Measurements from ENCODE around the gene IQCF5.
"Not testable (repeated sequence)": the region's sequence is repeated elsewhere in the genome, so short reads cannot be mapped to it uniquely, and the experiment has no call there.

Gene IQCF5

GRCh38 chr3:51875501-51875900 is at the start of gene IQCF5:
TSS of gene IQCF5 (minus strand) at chr3:51875601. CDS start at chr3:51875531, 70 bp downstream.
- H3K4me3 ChIP-seq (ENCODE audit: control insufficient read depth, low read depth, low read length): no peak within 1 kb of the TSS
- no peak for DNase-seq (ENCODE audit: low read depth)
- TF ChIP-seq, protein P1, sequence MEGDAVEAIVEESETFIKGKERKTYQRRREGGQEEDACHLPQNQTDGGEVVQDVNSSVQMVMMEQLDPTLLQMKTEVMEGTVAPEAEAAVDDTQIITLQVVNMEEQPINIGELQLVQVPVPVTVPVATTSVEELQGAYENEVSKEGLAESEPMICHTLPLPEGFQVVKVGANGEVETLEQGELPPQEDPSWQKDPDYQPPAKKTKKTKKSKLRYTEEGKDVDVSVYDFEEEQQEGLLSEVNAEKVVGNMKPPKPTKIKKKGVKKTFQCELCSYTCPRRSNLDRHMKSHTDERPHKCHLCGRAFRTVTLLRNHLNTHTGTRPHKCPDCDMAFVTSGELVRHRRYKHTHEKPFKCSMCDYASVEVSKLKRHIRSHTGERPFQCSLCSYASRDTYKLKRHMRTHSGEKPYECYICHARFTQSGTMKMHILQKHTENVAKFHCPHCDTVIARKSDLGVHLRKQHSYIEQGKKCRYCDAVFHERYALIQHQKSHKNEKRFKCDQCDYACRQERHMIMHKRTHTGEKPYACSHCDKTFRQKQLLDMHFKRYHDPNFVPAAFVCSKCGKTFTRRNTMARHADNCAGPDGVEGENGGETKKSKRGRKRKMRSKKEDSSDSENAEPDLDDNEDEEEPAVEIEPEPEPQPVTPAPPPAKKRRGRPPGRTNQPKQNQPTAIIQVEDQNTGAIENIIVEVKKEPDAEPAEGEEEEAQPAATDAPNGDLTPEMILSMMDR (conservative IDR thresholded peaks at IDR 0.05; ENCODE audit: control insufficient read depth, insufficient read depth, low read depth, low read length): no peak

DNA sequence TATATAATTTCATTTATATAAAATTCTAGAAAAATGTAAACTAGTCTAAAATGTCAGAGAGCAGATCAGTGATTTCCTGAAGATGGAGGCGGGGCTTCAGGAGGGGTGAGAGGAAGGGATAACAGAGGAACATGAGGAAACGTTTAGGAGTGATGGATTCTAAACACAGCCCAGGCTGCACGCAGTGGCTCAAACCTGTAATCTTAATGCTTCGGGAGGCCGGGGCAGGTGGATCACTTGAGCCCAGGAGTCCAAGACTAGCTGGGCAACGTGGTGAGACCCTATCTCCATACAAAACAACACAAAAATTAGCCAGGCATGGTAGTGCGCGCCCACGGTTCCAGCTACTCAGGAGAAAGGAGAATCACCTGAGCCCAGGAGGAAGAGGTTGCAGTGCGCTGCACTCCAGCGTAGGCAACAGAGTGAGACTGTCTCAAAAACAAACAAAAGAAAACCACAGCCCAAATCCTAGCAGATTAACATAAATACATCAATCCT is 45.7 kb upstream of the IQCF5 start:
- TF ChIP-seq, protein P1 (conservative IDR thresholded peaks at IDR 0.05; ENCODE audit: control insufficient read depth, insufficient read depth, low read depth, low read length): no peak
- no peak for DNase-seq (ENCODE audit: low read depth)
- no peak overlapping the region for H3K4me3 ChIP-seq (ENCODE audit: control insufficient read depth, low read depth, low read length)

DNA sequence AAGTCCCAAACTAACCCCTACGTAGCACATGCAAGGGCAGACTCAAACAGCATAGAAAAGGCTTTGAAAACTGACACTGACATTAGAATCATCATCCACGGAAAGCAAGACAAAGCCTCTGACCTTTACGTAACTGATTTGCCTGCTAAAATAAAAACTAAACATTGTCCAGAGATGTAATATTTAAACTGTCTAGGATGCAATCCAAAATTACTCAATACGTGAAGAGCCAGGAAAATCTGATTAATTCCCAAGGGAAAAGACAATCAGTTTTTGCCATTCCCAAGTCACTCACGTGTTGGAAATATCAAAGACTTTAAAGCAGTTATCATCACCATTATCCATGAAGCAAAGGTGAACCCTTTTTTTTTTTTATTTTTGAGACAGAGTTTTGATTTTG is 41.0 kb upstream of the IQCF5 start:
- peak; percentile 44 for DNase-seq (ENCODE audit: low read depth)
- H3K4me3 ChIP-seq (ENCODE audit: control insufficient read depth, low read depth, low read length): no peak overlapping the region
- TF ChIP-seq, protein P1 (conservative IDR thresholded peaks at IDR 0.05; ENCODE audit: control insufficient read depth, insufficient read depth, low read depth, low read length): no peak

- H3K4me3 ChIP-seq (ENCODE audit: control insufficient read depth, low read depth, low read length): no peak overlapping the region
- TF ChIP-seq, protein P1 (conservative IDR thresholded peaks at IDR 0.05; ENCODE audit: control insufficient read depth, insufficient read depth, low read depth, low read length): no peak
- DNase-seq (ENCODE audit: low read depth): no peak
Measured at GRCh38 chr3:51908026-51908425, 32.6 kb upstream of the IQCF5 start.

GRCh38 chr3:51904034-51904823 is 28.8 kb upstream of the IQCF5 start:
- TF ChIP-seq, protein P1 (conservative IDR thresholded peaks at IDR 0.05; ENCODE audit: control insufficient read depth, insufficient read depth, low read depth, low read length): no peak
- DNase-seq (ENCODE audit: low read depth): no peak

DNA sequence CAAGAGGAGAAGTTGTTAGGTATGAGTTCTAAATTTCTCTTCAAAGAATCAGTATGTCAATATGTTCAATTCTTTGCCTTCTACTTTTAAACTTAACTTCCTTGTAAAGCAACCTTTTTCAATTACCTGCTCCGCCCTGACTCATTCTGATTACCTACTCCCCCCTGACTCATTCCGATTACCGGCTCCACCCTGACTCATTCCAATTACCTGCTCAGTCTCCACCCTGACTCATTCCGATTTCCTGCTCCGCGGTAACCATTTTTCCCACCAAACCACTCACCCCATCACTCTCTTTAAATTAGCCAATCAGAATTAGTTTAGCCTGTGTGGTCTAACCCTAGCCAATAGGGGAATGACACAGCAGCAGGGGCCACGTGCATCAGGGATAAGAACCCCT is 27.0 kb upstream of the IQCF5 start:
- not testable (repeated sequence) for H3K4me3 ChIP-seq (ENCODE audit: control insufficient read depth, low read depth, low read length)
- peak; percentile 6 for DNase-seq (ENCODE audit: low read depth)

More at GRCh38 chr3:51904034-51904823, 28.8 kb upstream of the IQCF5 start:
- no peak overlapping the region for H3K4me3 ChIP-seq (ENCODE audit: control insufficient read depth, low read depth, low read length)

GRCh38 chr3:51900043-51900442 is 24.6 kb upstream of the IQCF5 start:
- H3K4me3 ChIP-seq (ENCODE audit: control insufficient read depth, low read depth, low read length); DNase-seq (ENCODE audit: low read depth): not testable (repeated sequence)

- TF ChIP-seq, protein P1 (conservative IDR thresholded peaks at IDR 0.05; ENCODE audit: control insufficient read depth, insufficient read depth, low read depth, low read length): no peak
- DNase-seq (ENCODE audit: low read depth): no peak
- H3K4me3 ChIP-seq (ENCODE audit: control insufficient read depth, low read depth, low read length): no peak overlapping the region
Measured at GRCh38 chr3:51897391-51897790, 22.0 kb upstream of the IQCF5 start.
